Activated CD4-positive, CD25-positive, alpha-beta regulatory T cell treated with anti-CD3 and anti-CD28 coated beads, Interleukin-2, amount 50 U/mL, for 24 hours (primary cell): Measurements from ENCODE around the gene HOXA5.

Experiments
- ATAC-seq, 2 donors: fragments of 150-1000 bp; cut with Tn5 transposase; one replicate each; pipeline ENCODE4 v1.10.0; 2021; ENCODE audit warnings: mild to moderate bottlenecking in 1 of 2, moderate library complexity in 1 of 2

HOXA5 gene

GRCh38 chr7:27170426-27171324, 27.2 kb upstream of the HOXA5 start:
- no peak for ATAC-seq

- no peak for ATAC-seq
These were observed 26.4 kb upstream of the HOXA5 start for GRCh38 chr7:27169658-27170425.

GRCh38 chr7:27168265-27168947, 24.9 kb upstream of the HOXA5 start:
- no peak for ATAC-seq

- ATAC-seq = no peak
These were observed 24.4 kb upstream of the HOXA5 start for GRCh38 chr7:27167916-27168264.

GRCh38 chr7:27166531-27167505, 23.3 kb upstream of the HOXA5 start:
- ATAC-seq = no peak

GRCh38 chr7:27165996-27166530, 22.6 kb upstream of the HOXA5 start:
- ATAC-seq = no peak

GRCh38 chr7:27165089-27165995, 21.9 kb upstream of the HOXA5 start, which contains the start of gene HOXA9:
Gene HOXA9 (minus strand): TSS chr7:27165537. CDS start chr7:27165457, 80 bp downstream.
- no peak for ATAC-seq

GRCh38 chr7:27164367-27165088, 21.0 kb upstream of the HOXA5 start:
- no peak for ATAC-seq

- ATAC-seq = no peak
These were observed 20.5 kb upstream of the HOXA5 start for GRCh38 chr7:27164045-27164366.

GRCh38 chr7:27163288-27164044, 20.0 kb upstream of the HOXA5 start:
- no peak for ATAC-seq

- ATAC-seq = no peak
These were observed 19.2 kb upstream of the HOXA5 start for GRCh38 chr7:27162561-27163287.

- no peak for ATAC-seq
These were observed 18.5 kb upstream of the HOXA5 start for GRCh38 chr7:27161721-27162560.

GRCh38 chr7:27161214-27161720, 17.8 kb upstream of the HOXA5 start:
- ATAC-seq = no peak

- ATAC-seq = peak; percentile 63 to 68
These were observed 17.2 kb upstream of the HOXA5 start for GRCh38 chr7:27160546-27161213.

- ATAC-seq = peak in 1 of 2 donors; percentile 37
These were observed 16.7 kb upstream of the HOXA5 start for GRCh38 chr7:27160145-27160545.

GRCh38 chr7:27159266-27160144, 16.0 kb upstream of the HOXA5 start:
- ATAC-seq = no peak
